Astrocyte of the spinal cord (primary cell): ENCODE measurements around the gene IFT80.
"Not testable (repeated sequence)": the region's sequence is repeated elsewhere in the genome, so short reads cannot be mapped to it uniquely, and the experiment has no call there.

ENCODE experiments used
- DNase-seq: peaks from one replicate; pipeline ENCODE4 v3.0.0; 2011; ENCODE audit warnings: low read depth, low spot score
- H3K4me3 ChIP-seq: 2 replicates; pipeline ENCODE4 v1.5.1; 2011; ENCODE audit warnings: low read depth, mild to moderate bottlenecking, low read length, moderate library complexity
- CTCF ChIP-seq: IDR thresholded peaks from 2 replicates; pipeline ENCODE4 v1.5.1; 2012; ENCODE audit warnings: low read depth, mild to moderate bottlenecking, low read length, inconsistent platforms
- in situ Hi-C: cut with HindIII; loops from 2 replicates; pipeline ENCODE4 v1.10.0; 2017; ENCODE audit warnings: low sequenced_read_pairs

The IFT80 gene

GRCh38 chr3:160343132-160343531 lies 55.9 kb downstream of the IFT80 start:
- DNase-seq: peak; percentile 17
- in situ Hi-C loops: no loop called here
- H3K4me3 ChIP-seq: no peak overlapping the region
- TF ChIP-seq CTCF: peak; percentile 27

- no peak for DNase-seq
- no peak for TF ChIP-seq CTCF
- in situ Hi-C loops: no loop called here
- H3K4me3 ChIP-seq: no peak overlapping the region
Measured at GRCh38 chr3:160340351-160340750, 58.7 kb downstream of the IFT80 start.

GRCh38 chr3:160331127-160331937 lies 67.7 kb downstream of the IFT80 start:
- in situ Hi-C loops: no loop called here
- no peak for TF ChIP-seq CTCF
- DNase-seq: peak; percentile 87
- H3K4me3 ChIP-seq: no peak overlapping the region

GRCh38 chr3:160330690-160331089 lies 68.3 kb downstream of the IFT80 start:
- DNase-seq: no peak
- no peak overlapping the region for H3K4me3 ChIP-seq
- no peak for TF ChIP-seq CTCF
- in situ Hi-C loops: no loop called here

- no peak overlapping the region for H3K4me3 ChIP-seq
- no peak for DNase-seq
- in situ Hi-C loops: no loop called here
- TF ChIP-seq CTCF: no peak
Measured at GRCh38 chr3:160330109-160330508, 68.9 kb downstream of the IFT80 start.

- H3K4me3 ChIP-seq, in situ Hi-C loops, DNase-seq: not testable (repeated sequence)
Measured at GRCh38 chr3:160326286-160326685, 72.7 kb downstream of the IFT80 start.

- in situ Hi-C loops: not testable (repeated sequence)
Measured at GRCh38 chr3:160321821-160322220, 77.2 kb downstream of the IFT80 start.

More at GRCh38 chr3:160321821-160322220, 77.2 kb downstream of the IFT80 start:
- DNase-seq, H3K4me3 ChIP-seq: not testable (repeated sequence)
